AG04450 (cell line): ENCODE results near the gene UBE2J2. TPM values are rescaled to one million over a fixed set of nuclear protein-coding genes. Genes with fewer than 3 reads are reported as not detected.

Experiments
- CTCF ChIA-PET: fragments of 300-600, 350-600 bp; formaldehyde crosslinking; extraction: SDS; loops from one replicate; lab custom pipeline; 2022; ENCODE audit warnings: antibody characterized with exemption, inconsistent platforms; lab: Charles Lee
- POLR2A ChIA-PET: fragments of 350-600 bp; formaldehyde crosslinking; extraction: SDS; loops from one replicate; lab custom pipeline; 2021; ENCODE audit warnings: antibody characterized with exemption, inconsistent platforms; lab: Yijun Ruan, JAX
- DNase-seq: peaks from one replicate; pipeline ENCODE4 v3.0.0-alpha.2; 2011; ENCODE audit warnings: low read depth, low spot score
- H3K27ac ChIP-seq: one replicate; pipeline ENCODE4 v1.5.1; 2012; ENCODE audit warnings: low read depth, low read length, control low read depth
- H3K27me3 ChIP-seq: one replicate; pipeline ENCODE4 v1.6.0; 2012; ENCODE audit warnings: low read length; ENCODE audit not compliant: control insufficient read depth, insufficient read depth
- H3K4me3 ChIP-seq: 2 replicates; pipeline ENCODE4 v1.5.1; 2011; ENCODE audit warnings: mild to moderate bottlenecking, low read depth, low read length, control low read depth
- H3K9me3 ChIP-seq: 2 replicates; pipeline ENCODE4 v1.5.1; 2012; ENCODE audit warnings: low read length; ENCODE audit not compliant: control insufficient read depth, insufficient read depth
- polyA plus RNA-seq: library from polyadenylated mRNA; depleted of rRNA; stranded (reverse); fragments of >200 nt; gene quantifications from 2 replicates; pipeline ENCODE4 v1.2.3, GENCODE V29; 2011
- TF ChIP-seq, protein P1 (sequence below): IDR thresholded peaks from 2 replicates; pipeline ENCODE4 v1.5.1; 2011; ENCODE audit warnings: low read depth, low read length, control low read depth, inconsistent platforms

The UBE2J2 gene
- polyA plus RNA-seq, 1 experiment, result 31.1 TPM

DNA sequence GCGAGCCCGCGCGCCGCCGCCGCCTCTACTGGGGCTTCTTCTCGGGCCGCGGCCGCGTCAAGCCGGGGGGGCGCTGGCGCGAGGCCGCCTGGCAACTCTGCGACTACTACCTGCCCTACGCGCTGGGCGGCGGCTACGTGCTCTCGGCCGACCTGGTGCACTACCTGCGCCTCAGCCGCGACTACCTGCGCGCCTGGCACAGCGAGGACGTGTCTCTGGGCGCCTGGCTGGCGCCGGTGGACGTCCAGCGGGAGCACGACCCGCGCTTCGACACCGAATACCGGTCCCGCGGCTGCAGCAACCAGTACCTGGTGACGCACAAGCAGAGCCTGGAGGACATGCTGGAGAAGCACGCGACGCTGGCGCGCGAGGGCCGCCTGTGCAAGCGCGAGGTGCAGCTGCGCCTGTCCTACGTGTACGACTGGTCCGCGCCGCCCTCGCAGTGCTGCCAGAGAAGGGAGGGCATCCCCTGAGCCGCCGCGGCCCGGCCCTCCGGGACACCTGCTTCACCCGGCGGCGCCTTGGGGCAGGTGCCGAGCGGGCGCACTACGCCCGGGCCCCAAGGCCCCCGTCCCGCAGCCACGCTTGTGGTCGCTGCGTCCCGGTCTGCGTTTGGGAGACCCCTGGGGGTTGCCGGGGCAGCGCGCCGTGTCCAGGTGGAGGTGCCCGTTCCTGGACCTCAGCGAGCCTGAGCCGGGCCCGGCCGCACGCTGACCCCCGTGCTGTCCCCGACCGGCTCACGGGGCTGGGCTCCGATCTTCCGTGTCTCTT is 40.7 kb downstream of the UBE2J2 start:
- Histone ChIP-seq H3K4me3 (no peak overlapping the region), H3K27me3 (no peaks in the 10 kb centered on the region), H3K27ac (no peak overlapping the region), H3K9me3 (peaks cover 21% of the 10 kb centered on the region)
- TF ChIP-seq, protein P1, sequence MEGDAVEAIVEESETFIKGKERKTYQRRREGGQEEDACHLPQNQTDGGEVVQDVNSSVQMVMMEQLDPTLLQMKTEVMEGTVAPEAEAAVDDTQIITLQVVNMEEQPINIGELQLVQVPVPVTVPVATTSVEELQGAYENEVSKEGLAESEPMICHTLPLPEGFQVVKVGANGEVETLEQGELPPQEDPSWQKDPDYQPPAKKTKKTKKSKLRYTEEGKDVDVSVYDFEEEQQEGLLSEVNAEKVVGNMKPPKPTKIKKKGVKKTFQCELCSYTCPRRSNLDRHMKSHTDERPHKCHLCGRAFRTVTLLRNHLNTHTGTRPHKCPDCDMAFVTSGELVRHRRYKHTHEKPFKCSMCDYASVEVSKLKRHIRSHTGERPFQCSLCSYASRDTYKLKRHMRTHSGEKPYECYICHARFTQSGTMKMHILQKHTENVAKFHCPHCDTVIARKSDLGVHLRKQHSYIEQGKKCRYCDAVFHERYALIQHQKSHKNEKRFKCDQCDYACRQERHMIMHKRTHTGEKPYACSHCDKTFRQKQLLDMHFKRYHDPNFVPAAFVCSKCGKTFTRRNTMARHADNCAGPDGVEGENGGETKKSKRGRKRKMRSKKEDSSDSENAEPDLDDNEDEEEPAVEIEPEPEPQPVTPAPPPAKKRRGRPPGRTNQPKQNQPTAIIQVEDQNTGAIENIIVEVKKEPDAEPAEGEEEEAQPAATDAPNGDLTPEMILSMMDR, result no peak
- no peak for DNase-seq
- POLR2A ChIA-PET, result no interaction called here
- CTCF ChIA-PET, result no interaction called here

DNA sequence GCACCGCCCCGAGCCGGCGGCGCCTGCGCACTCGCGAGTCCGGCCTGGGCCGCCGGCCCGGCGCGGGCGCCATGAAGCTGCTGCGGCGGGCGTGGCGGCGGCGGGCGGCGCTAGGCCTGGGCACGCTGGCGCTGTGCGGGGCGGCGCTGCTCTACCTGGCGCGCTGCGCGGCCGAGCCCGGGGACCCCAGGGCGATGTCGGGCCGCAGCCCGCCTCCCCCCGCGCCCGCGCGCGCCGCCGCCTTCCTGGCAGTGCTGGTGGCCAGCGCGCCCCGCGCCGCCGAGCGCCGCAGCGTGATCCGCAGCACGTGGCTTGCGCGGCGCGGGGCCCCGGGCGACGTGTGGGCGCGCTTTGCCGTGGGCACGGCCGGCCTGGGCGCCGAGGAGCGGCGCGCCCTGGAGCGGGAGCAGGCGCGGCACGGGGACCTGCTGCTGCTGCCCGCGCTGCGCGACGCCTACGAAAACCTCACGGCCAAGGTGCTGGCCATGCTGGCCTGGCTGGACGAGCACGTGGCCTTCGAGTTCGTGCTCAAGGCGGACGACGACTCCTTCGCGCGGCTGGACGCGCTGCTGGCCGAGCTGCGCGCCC is 41.4 kb downstream of the UBE2J2 start, which contains the start of gene B3GALT6:
Gene B3GALT6, plus strand, starts transcription at position 30 of the 588 bp plus-strand sequence. Its CDS starts 42 bp downstream, at position 72.
- TF ChIP-seq, protein P1, result no peak
- Histone ChIP-seq H3K4me3 (peak within 1 kb of the TSS; percentile 91), H3K27me3 (no peaks in the 10 kb centered on the region), H3K27ac (peak within 1 kb of the TSS; percentile 78), H3K9me3 (peaks cover 21% of the 10 kb centered on the region)
- DNase-seq, result no peak
- CTCF ChIA-PET, result interaction anchor here (0.6 kb wide), 1 partner anchor 70 kb away, joined by 3 read pairs; no protein-coding TSS in a partner anchor
- POLR2A ChIA-PET, result no interaction called here

DNA sequence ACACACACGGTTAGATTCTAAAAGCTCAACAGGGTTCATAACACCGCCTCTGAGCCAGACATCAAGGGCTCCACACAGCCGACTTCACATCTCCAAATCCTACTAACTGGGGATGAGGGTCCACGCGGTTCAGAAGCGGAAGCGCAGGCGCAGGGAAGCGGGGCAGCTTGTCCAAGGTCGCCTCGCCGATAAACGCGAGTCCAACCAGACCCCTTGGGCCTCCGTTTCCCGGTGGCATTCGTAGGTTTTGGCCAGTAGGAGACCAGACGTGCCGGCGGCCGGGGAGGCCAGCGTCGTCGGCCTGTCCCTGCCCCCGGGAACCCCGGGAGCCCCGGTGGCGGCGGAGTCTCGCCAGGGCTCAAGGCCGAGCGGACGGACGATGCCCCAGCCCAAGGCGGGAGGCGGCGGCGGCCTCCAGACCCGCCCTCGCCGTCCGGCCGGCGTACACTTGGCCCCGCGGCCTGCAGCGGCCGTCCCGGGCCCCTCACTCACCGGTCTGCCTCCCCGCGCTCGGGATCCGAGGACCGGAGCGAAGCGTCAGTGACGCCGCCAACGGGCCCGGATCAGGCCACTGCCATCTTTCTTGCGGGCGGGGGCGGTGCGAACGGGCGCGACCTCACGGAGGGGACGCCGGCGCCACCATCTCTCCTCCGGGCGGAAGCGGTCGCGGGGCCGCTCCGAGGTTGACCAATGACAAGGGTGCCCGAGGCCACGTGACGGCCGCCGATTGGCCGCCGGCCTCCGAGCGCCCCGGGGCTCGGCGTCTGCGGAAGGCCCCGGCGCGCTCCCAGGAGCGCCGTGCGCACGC is 42.0 kb downstream of the UBE2J2 start, which contains the start of gene SDF4:
Gene SDF4, minus strand, starts transcription at position 602 of the 808 bp plus-strand sequence. CDS start 3,229 bp downstream, outside the sequence.
- Histone ChIP-seq H3K27me3 (no peaks in the 10 kb centered on the region), H3K9me3 (peaks cover 21% of the 10 kb centered on the region), H3K27ac (peak within 1 kb of the TSS; percentile 78), H3K4me3 (peak within 1 kb of the TSS; percentile 91)
- TF ChIP-seq, protein P1, result no peak
- POLR2A ChIA-PET, result interaction anchor here (1.0 kb wide), 1 partner anchor 42 kb away, joined by 4 read pairs; the partner anchor contains the start of gene UBE2J2
- peak; percentile 90 for DNase-seq
- CTCF ChIA-PET, result interaction anchor here (0.7 to 2.0 kb wide), 4 partner anchors 16 to 109 kb away, joined by 3 to 15 read pairs (median 4); no protein-coding TSS in a partner anchor

GRCh38 chr1:1230656-1231399 is 42.8 kb downstream of the UBE2J2 start:
- DNase-seq, result no peak
- ChIA-PET POLR2A (interaction anchor here (1.0 kb wide), 1 partner anchor 43 kb away, joined by 4 read pairs; the partner anchor contains the start of gene UBE2J2), CTCF (interaction anchor here (0.7 to 2.0 kb wide), 4 partner anchors 15 to 108 kb away, joined by 3 to 15 read pairs (median 4); no protein-coding TSS in a partner anchor)
- TF ChIP-seq, protein P1, result peak; percentile 45
- H3K4me3 ChIP-seq, result peak overlapping the region; percentile 91
- H3K27me3 ChIP-seq, result no peaks in the 10 kb centered on the region
- H3K27ac ChIP-seq, result peak overlapping the region; percentile 78
- H3K9me3 ChIP-seq, result peaks cover 21% of the 10 kb centered on the region
